Esophagus muscularis mucosa (tissue), 4 donors: ENCODE measurements around the gene PSMD8. TPM values are rescaled to one million over a fixed set of nuclear protein-coding genes. Genes with fewer than 3 reads are reported as not detected.
A peak's percentile ranks its signal among the peaks of the same experiment; 100 is the strongest.

ENCODE experiments used
- DNase-seq: peaks from one replicate; pipeline ENCODE4 v3.0.0-alpha.2; 2017; ENCODE audit errors: extremely low spot score
- H3K27ac ChIP-seq, 4 donors: fragments of 200-600 bp; sonication (generic); replicated peaks in 1 of 4; 1 replicate in 3 of 4; 2 replicates in 1 of 4; pipeline ENCODE4 v1.5.1; 2016 to 2019; ENCODE audit warnings: mild to moderate bottlenecking in 1 of 4
- H3K27me3 ChIP-seq, 4 donors: fragments of 200-600 bp; sonication (generic); one replicate each; pipeline versions ENCODE4 v1.5.1 to v1.6.0; 2016 to 2019
- H3K36me3 ChIP-seq, 4 donors: fragments of 200-600 bp; sonication (generic); one replicate each; pipeline ENCODE4 v1.5.1; 2016 to 2019
- H3K4me1 ChIP-seq, 4 donors: fragments of 200-600 bp; sonication (generic); one replicate each; pipeline ENCODE4 v1.5.1; 2016 to 2019
- H3K4me3 ChIP-seq, 4 donors: fragments of 200-600 bp; sonication (generic); 1 replicate in 2 of 4; 2 replicates in 2 of 4; pipeline ENCODE4 v1.5.1; 2016 to 2019; ENCODE audit warnings: mild to moderate bottlenecking in 4 of 4, moderate library complexity in 1 of 4
- H3K9me3 ChIP-seq, 4 donors: fragments of 200-600 bp; sonication (generic); 1 replicate in 3 of 4; 2 replicates in 1 of 4; pipeline ENCODE4 v1.5.1; 2016 to 2019
- CTCF ChIP-seq, 3 experiments: fragments of 200-600 bp in 2 of 3; fragments of 450-650 bp in 1 of 3; sonication (generic) in 2 of 3; IDR thresholded peaks; one replicate each; pipeline ENCODE4 v1.5.1; 2017 to 2019; ENCODE audit warnings: antibody characterized with exemption in 3 of 3, mild to moderate bottlenecking in 2 of 3, moderate library complexity in 1 of 3
- EP300 ChIP-seq: sonication (generic); formaldehyde crosslinking; IDR thresholded peaks from one replicate; pipeline ENCODE4 v1.6.1; 2017; ENCODE audit warnings: antibody characterized with exemption
- POLR2A ChIP-seq: fragments of 450-650 bp; IDR thresholded peaks from one replicate; pipeline ENCODE4 v1.6.1; 2017; ENCODE audit warnings: antibody characterized with exemption, moderate library complexity, mild to moderate bottlenecking, low read depth
- POLR2AphosphoS5 ChIP-seq, 2 donors: sonication (generic); formaldehyde crosslinking; IDR thresholded peaks; one replicate each; pipeline ENCODE4 v1.6.1; 2017; ENCODE audit warnings: antibody characterized with exemption in 2 of 2
- WGBS: methylation state at CpG from one replicate; pipeline ENCODE4 v1.1.5; 2018; 5-methylcytosine and 5-hydroxymethylcytosine counted together
- intact Hi-C: fragments of 100-400 bp; cut with DNase I; formaldehyde crosslinking; loops from one replicate; pipeline ENCODE4 v1.15.1; 2023
- total RNA-seq, 4 donors: library from RNA; depleted of rRNA; stranded (reverse); fragments of >200 nt; gene quantifications; one replicate each; pipeline versions ENCODE4 v1.1.0 to v1.2.1, GENCODE V29; 2016

The PSMD8 gene
- total RNA-seq, 4 donors from 2014 or later = 145 to 259 (median 212) TPM

- intact Hi-C loops = loop anchor here (2.0 kb wide), 1 partner anchor 39 kb away; no protein-coding TSS in a partner anchor
- 85% methylated on average over 5 of the region's 5 CpGs for WGBS
- no peaks in the 10 kb centered on the region for H3K27me3 ChIP-seq
- TF ChIP-seq POLR2A = peak; percentile 15
- no peak for TF ChIP-seq CTCF (IDR thresholded peaks at IDR 0.05)
- peak overlapping the region in 1 of 4 donors; percentile 92 for H3K27ac ChIP-seq
- no peaks in the 10 kb centered on the region for H3K9me3 ChIP-seq
- peaks cover 23 to 38% (median 31%) of the 10 kb centered on the region in 4 donors for H3K4me1 ChIP-seq
- DNase-seq = no peak
- H3K36me3 ChIP-seq = peaks cover 8 to 47% (median 44%) of the 10 kb centered on the region in 4 donors
- peak overlapping the region; percentile 87 to 90 (median 90) for H3K4me3 ChIP-seq
These were observed 1.4 kb downstream of the PSMD8 start for GRCh38 chr19:38375748-38376147.

GRCh38 chr19:38376576-38376975 is 2.2 kb downstream of the PSMD8 start:
- Histone ChIP-seq H3K4me3 (peak overlapping the region in 1 of 4 donors; percentile 90), H3K27ac (no peak overlapping the region), H3K27me3 (peaks cover 0 to 6% (median 0%) of the 10 kb centered on the region in 4 donors), H3K4me1 (peaks cover 23 to 38% (median 31%) of the 10 kb centered on the region in 4 donors), H3K9me3 (no peaks in the 10 kb centered on the region), H3K36me3 (peaks cover 16 to 55% (median 53%) of the 10 kb centered on the region in 4 donors)
- intact Hi-C loops = no loop called here
- 86% methylated on average over 3 of the region's 3 CpGs for WGBS
- TF ChIP-seq POLR2A (no peak), EP300 (no peak), POLR2AphosphoS5 (IDR thresholded peaks at IDR 0.05) (no peak), CTCF (IDR thresholded peaks at IDR 0.05) (no peak)
- DNase-seq = no peak

GRCh38 chr19:38377052-38377451 is 2.7 kb downstream of the PSMD8 start:
- Histone ChIP-seq H3K4me3 (no peak overlapping the region), H3K27ac (no peak overlapping the region), H3K27me3 (peaks cover 0 to 11% (median 0%) of the 10 kb centered on the region in 4 donors), H3K36me3 (peaks cover 19 to 60% (median 57%) of the 10 kb centered on the region in 4 donors), H3K4me1 (peaks cover 23 to 38% (median 31%) of the 10 kb centered on the region in 4 donors), H3K9me3 (no peaks in the 10 kb centered on the region)
- 91% methylated on average over 4 of the region's 4 CpGs for WGBS
- TF ChIP-seq POLR2A (no peak), CTCF (IDR thresholded peaks at IDR 0.05) (no peak), EP300 (no peak), POLR2AphosphoS5 (IDR thresholded peaks at IDR 0.05) (no peak)
- intact Hi-C loops = no loop called here
- no peak for DNase-seq

GRCh38 chr19:38378866-38379265 is 4.5 kb downstream of the PSMD8 start:
- Histone ChIP-seq H3K4me1 (peaks cover 23 to 36% (median 29%) of the 10 kb centered on the region in 4 donors), H3K9me3 (no peaks in the 10 kb centered on the region), H3K4me3 (no peak overlapping the region), H3K36me3 (peaks cover 35 to 78% (median 76%) of the 10 kb centered on the region in 4 donors), H3K27me3 (peaks cover 0 to 28% (median 0%) of the 10 kb centered on the region in 4 donors), H3K27ac (no peak overlapping the region)
- WGBS = 97% methylated on average over 9 of the region's 10 CpGs
- TF ChIP-seq CTCF (IDR thresholded peaks at IDR 0.05) (no peak), POLR2AphosphoS5 (IDR thresholded peaks at IDR 0.05) (no peak), EP300 (no peak), POLR2A (no peak)
- intact Hi-C loops = no loop called here
- DNase-seq = no peak

GRCh38 chr19:38381138-38381537 is 6.8 kb downstream of the PSMD8 start:
- H3K4me1 ChIP-seq = peaks cover 14 to 27% (median 21%) of the 10 kb centered on the region in 4 donors
- WGBS = 95% methylated on average over 9 of the region's 9 CpGs
- peaks cover 43 to 99% (median 97%) of the 10 kb centered on the region in 4 donors for H3K36me3 ChIP-seq
- no peak for DNase-seq
- no peaks in the 10 kb centered on the region for H3K9me3 ChIP-seq
- H3K4me3 ChIP-seq = no peak overlapping the region
- H3K27me3 ChIP-seq = peaks cover 0 to 51% (median 0%) of the 10 kb centered on the region in 4 donors
- no peak for TF ChIP-seq CTCF (IDR thresholded peaks at IDR 0.05)
- TF ChIP-seq EP300 = no peak
- intact Hi-C loops = no loop called here
- H3K27ac ChIP-seq = no peak overlapping the region
